ENCODE data around the gene CAMKK2.

The CAMKK2 gene

GRCh38 chr12:121226399-121226798, 70.1 kb downstream of the CAMKK2 start (continued):
- TF ChIP-seq ZBTB26 (tag by site-specific recombination; optimal IDR thresholded peaks at IDR 0.05) = no peak

GRCh38 chr12:121224591-121224990, 71.9 kb downstream of the CAMKK2 start:
- POLR2A ChIA-PET = no interaction called here
- Histone ChIP-seq H3K4me3 (ENCODE audit: low read depth, low read length) (no peak overlapping the region), H3K4me1 (ENCODE audit: control insufficient read depth, insufficient read depth, low read length) (no peaks in the 10 kb centered on the region), H3K9me3 (ENCODE audit: control insufficient read depth, insufficient read depth, low read depth, low read length) (no peaks in the 10 kb centered on the region), H3K36me3 (ENCODE audit: control insufficient read depth in 2 of 2, insufficient read depth in 1 of 2, low read length in 2 of 2) (peaks cover 8 to 39% of the 10 kb centered on the region in 2 experiments; a peak in 2 of 3 replicates), H3K27ac (ENCODE audit: extremely low read depth, low read depth, low read length) (no peak overlapping the region)
- CTCF ChIA-PET = interaction anchor here (0.9 to 1.0 kb wide), 2 partner anchors 114 to 163 kb away, joined by 4 to 5 read pairs; no protein-coding TSS in a partner anchor
- TF ChIP-seq ZNF561 (tag by site-specific recombination; IDR thresholded peaks at IDR 0.05; ENCODE audit: borderline replicate concordance) (no peak), ZNF274 (IDR thresholded peaks at IDR 0.05; ENCODE audit: low read length) (no peak), ZNF274 (tag by site-specific recombination; IDR thresholded peaks at IDR 0.05; ENCODE audit: borderline replicate concordance) (no peak), ZXDB (tag by site-specific recombination; IDR thresholded peaks at IDR 0.05) (no peak), ZNF560 (tag by site-specific recombination; IDR thresholded peaks at IDR 0.05; ENCODE audit: borderline replicate concordance) (no peak), ZNF404 (tag by site-specific recombination; IDR thresholded peaks at IDR 0.05) (no peak), ZNF292 (tag by site-specific recombination; IDR thresholded peaks at IDR 0.05; ENCODE audit: borderline replicate concordance, low read depth) (no peak), ZSCAN16 (tag by site-specific recombination; IDR thresholded peaks at IDR 0.05) (no peak)

DNA sequence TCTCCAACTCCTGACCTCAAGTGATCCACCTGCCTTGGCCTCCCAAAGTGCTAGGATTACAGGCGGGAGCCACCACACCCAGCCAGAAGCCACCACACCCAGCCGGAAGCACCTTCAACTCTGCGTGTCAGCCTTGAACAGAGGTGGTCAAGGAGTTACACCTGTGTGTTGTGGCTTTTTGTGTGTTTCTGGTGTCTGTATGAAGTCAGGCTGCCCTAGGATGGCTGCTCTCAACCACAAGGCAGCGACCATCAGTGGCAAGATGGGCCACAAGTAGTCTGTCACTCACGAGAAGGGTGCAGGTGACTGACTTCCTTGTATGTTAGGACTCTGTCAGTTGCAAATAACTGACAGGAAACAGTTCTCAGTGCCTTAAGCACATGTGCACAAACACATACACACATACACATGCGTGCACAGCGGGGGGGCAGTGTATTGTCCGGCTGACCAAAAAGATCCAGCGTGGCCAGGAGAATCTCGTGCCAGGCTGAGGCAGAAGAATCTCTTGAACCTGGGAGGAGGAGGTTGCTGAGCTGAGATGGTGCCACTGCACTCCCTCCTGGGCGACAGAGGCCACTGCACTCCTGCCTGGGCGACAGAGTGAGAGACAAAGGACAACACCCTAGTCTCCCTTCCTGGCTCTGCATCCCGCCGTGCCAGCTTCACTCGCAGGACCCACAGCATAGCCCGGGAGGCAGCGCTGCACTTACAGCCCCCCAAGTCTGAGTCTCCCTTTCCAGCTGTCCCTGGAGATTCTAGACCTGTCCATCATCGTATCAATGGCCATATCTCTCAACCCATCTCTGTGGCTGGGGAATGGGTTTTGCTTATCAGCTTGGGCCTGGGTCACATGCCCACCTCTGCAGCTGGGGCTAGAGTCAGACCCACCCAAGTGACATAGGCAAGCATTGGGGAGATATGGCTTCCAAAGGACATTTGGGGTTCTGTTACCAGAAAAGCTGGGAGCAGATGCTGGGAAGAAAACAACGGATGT, 72.9 kb downstream of the CAMKK2 start:
- Histone ChIP-seq H3K4me3 (ENCODE audit: low read depth, low read length) (no peak overlapping the region), H3K27ac (ENCODE audit: extremely low read depth, low read depth, low read length) (no peak overlapping the region), H3K4me1 (ENCODE audit: control insufficient read depth, insufficient read depth, low read length) (no peaks in the 10 kb centered on the region), H3K36me3 (ENCODE audit: control insufficient read depth in 2 of 2, insufficient read depth in 1 of 2, low read length in 2 of 2) (peaks cover 8 to 38% of the 10 kb centered on the region in 2 experiments; a peak in 2 of 3 replicates), H3K9me3 (ENCODE audit: control insufficient read depth, insufficient read depth, low read depth, low read length) (no peaks in the 10 kb centered on the region)
- POLR2A ChIA-PET = no interaction called here
- CTCF ChIA-PET = interaction anchor here (0.6 to 1.5 kb wide), 6 partner anchors 13 to 162 kb away, joined by 3 to 5 read pairs (median 4); no protein-coding TSS in a partner anchor
- TF ChIP-seq ZEB2 (tag by site-specific recombination; IDR thresholded peaks at IDR 0.05) = no peak
- TF ChIP-seq, protein P1, sequence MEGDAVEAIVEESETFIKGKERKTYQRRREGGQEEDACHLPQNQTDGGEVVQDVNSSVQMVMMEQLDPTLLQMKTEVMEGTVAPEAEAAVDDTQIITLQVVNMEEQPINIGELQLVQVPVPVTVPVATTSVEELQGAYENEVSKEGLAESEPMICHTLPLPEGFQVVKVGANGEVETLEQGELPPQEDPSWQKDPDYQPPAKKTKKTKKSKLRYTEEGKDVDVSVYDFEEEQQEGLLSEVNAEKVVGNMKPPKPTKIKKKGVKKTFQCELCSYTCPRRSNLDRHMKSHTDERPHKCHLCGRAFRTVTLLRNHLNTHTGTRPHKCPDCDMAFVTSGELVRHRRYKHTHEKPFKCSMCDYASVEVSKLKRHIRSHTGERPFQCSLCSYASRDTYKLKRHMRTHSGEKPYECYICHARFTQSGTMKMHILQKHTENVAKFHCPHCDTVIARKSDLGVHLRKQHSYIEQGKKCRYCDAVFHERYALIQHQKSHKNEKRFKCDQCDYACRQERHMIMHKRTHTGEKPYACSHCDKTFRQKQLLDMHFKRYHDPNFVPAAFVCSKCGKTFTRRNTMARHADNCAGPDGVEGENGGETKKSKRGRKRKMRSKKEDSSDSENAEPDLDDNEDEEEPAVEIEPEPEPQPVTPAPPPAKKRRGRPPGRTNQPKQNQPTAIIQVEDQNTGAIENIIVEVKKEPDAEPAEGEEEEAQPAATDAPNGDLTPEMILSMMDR (tag by site-specific recombination; IDR thresholded peaks at IDR 0.05) = 0 out of 2 replicates have a peak, but pooled peaks have one; percentile 24
- no peak for TF ChIP-seq ZBTB26 (tag by site-specific recombination; optimal IDR thresholded peaks at IDR 0.05)
- no peak for TF ChIP-seq ZNF624 (tag by site-specific recombination; IDR thresholded peaks at IDR 0.05)
- TF ChIP-seq AEBP2 (tag by site-specific recombination; IDR thresholded peaks at IDR 0.05; ENCODE audit: borderline replicate concordance) = no peak
- no peak for TF ChIP-seq ZNF677 (tag by site-specific recombination; IDR thresholded peaks at IDR 0.05)
- TF ChIP-seq ZNF654 (tag by site-specific recombination; IDR thresholded peaks at IDR 0.05; ENCODE audit: low read depth) = peak; percentile 64
- TF ChIP-seq ZNF585B (tag by site-specific recombination; IDR thresholded peaks at IDR 0.05) = no peak
- TF ChIP-seq SCRT1 (tag by site-specific recombination; IDR thresholded peaks at IDR 0.05; ENCODE audit: borderline replicate concordance) = no peak
- no peak for TF ChIP-seq ZNF514 (tag by site-specific recombination; IDR thresholded peaks at IDR 0.05)
- TF ChIP-seq KLF1 (tag by site-specific recombination; IDR thresholded peaks at IDR 0.05) = peak; percentile 71
- no peak for TF ChIP-seq YY2 (tag by site-specific recombination; IDR thresholded peaks at IDR 0.05)
- TF ChIP-seq ZBTB10 (tag by site-specific recombination; IDR thresholded peaks at IDR 0.05) = no peak
- TF ChIP-seq KLF8 (tag by site-specific recombination; IDR thresholded peaks at IDR 0.05) = no peak
- TF ChIP-seq ZNF174 (tag by site-specific recombination; IDR thresholded peaks at IDR 0.05) = no peak
